Natural killer cell treated with Interleukin-12 subunit alpha and Interleukin-12 subunit beta and Interleukin-15 and Interleukin-18, amount 100 ng/mL, for 72 hours (primary cell): Measurements from ENCODE around the gene TMEM250. TPM values are rescaled to one million over a fixed set of nuclear protein-coding genes. Genes with fewer than 3 reads are reported as not detected.
"Not testable (repeated sequence)": the region's sequence is repeated elsewhere in the genome, so short reads cannot be mapped to it uniquely, and the experiment has no call there.

Experiments used
- ATAC-seq, 2 donors: fragments of 150-1000 bp; cut with Tn5 transposase in 1 of 2; sonication (Bioruptor Pico), chemical (Tn5 transposase) in 1 of 2; 2 replicates each; pipeline ENCODE4 v1.10.0; 2021
- DNase-seq: peaks from one replicate; pipeline ENCODE4 v3.0.0; 2022; ENCODE audit warnings: low spot score
- H3K27ac Mint-ChIP-seq, 2 donors: 1 replicate in 1 of 2; 2 replicates in 1 of 2; pipeline ENCODE4 v1.8.0; 2022; ENCODE audit warnings: mixed read lengths in 2 of 2, mild to moderate bottlenecking in 1 of 2, moderate library complexity in 1 of 2
- H3K27me3 Mint-ChIP-seq, 2 donors: 1 replicate in 1 of 2; 2 replicates in 1 of 2; pipeline ENCODE4 v1.8.0; 2022; ENCODE audit warnings: mixed read lengths in 2 of 2
- H3K36me3 Mint-ChIP-seq: one replicate; pipeline ENCODE4 v1.8.0; 2022; ENCODE audit warnings: mixed read lengths
- H3K4me1 Mint-ChIP-seq, 2 donors: 1 replicate in 1 of 2; 2 replicates in 1 of 2; pipeline ENCODE4 v1.8.0; 2022; ENCODE audit warnings: low read depth in 2 of 2, mixed read lengths in 2 of 2, mild to moderate bottlenecking in 1 of 2
- H3K4me3 Mint-ChIP-seq: one replicate; pipeline ENCODE4 v1.8.0; 2022; ENCODE audit warnings: mixed read lengths
- H3K9me3 Mint-ChIP-seq: 2 replicates; pipeline ENCODE4 v1.8.0; 2022; ENCODE audit warnings: mixed read lengths
- total RNA-seq, 2 donors: library from RNA; stranded (reverse); gene quantifications; one replicate each; pipeline ENCODE4 v1.2.3, GENCODE V29; 2022

TMEM250 gene
- total RNA-seq, 2 donors from 2014 or later = 29.1 to 42.3 TPM

- H3K4me3 Mint-ChIP-seq = no peak overlapping the region
- H3K9me3 Mint-ChIP-seq = no peaks in the 10 kb centered on the region
- ATAC-seq (peak; percentile 17 to 37), DNase-seq (no peak)
- H3K4me1 Mint-ChIP-seq = no peaks in the 10 kb centered on the region
- no peak overlapping the region for H3K27ac Mint-ChIP-seq
- peaks cover 0 to 6% of the 10 kb centered on the region in 2 donors for H3K27me3 Mint-ChIP-seq
- H3K36me3 Mint-ChIP-seq = no peaks in the 10 kb centered on the region
Measured at GRCh38 chr9:136151848-136152542, 33.3 kb upstream of the TMEM250 start.

- Mint-ChIP-seq H3K4me3 (no peak overlapping the region), H3K36me3 (no peaks in the 10 kb centered on the region), H3K4me1 (no peaks in the 10 kb centered on the region), H3K27me3 (peaks cover 0 to 8% of the 10 kb centered on the region in 2 donors), H3K9me3 (no peaks in the 10 kb centered on the region), H3K27ac (no peak overlapping the region)
- no peak for DNase-seq
- ATAC-seq = no peak
Measured at GRCh38 chr9:136151214-136151804, 32.6 kb upstream of the TMEM250 start.

- H3K27ac Mint-ChIP-seq, H3K4me3 Mint-ChIP-seq: not testable (repeated sequence)
Measured at GRCh38 chr9:136150664-136151213, 32.1 kb upstream of the TMEM250 start.

GRCh38 chr9:136149853-136150252, 31.2 kb upstream of the TMEM250 start:
- H3K4me3 Mint-ChIP-seq = no peak overlapping the region
- H3K27me3 Mint-ChIP-seq = peaks cover 0 to 3% of the 10 kb centered on the region in 2 donors
- no peak overlapping the region for H3K27ac Mint-ChIP-seq
- no peaks in the 10 kb centered on the region for H3K4me1 Mint-ChIP-seq
- no peaks in the 10 kb centered on the region for H3K9me3 Mint-ChIP-seq
- DNase-seq (no peak), ATAC-seq (no peak)
- no peaks in the 10 kb centered on the region for H3K36me3 Mint-ChIP-seq

More at GRCh38 chr9:136150664-136151213, 32.1 kb upstream of the TMEM250 start:
- not testable (repeated sequence) for ATAC-seq, DNase-seq, H3K36me3 Mint-ChIP-seq, H3K27me3 Mint-ChIP-seq, H3K9me3 Mint-ChIP-seq, H3K4me1 Mint-ChIP-seq

GRCh38 chr9:136149337-136149736, 30.7 kb upstream of the TMEM250 start:
- H3K4me1 Mint-ChIP-seq = no peaks in the 10 kb centered on the region
- ATAC-seq (no peak), DNase-seq (no peak)
- H3K36me3 Mint-ChIP-seq = no peaks in the 10 kb centered on the region
- H3K9me3 Mint-ChIP-seq = no peaks in the 10 kb centered on the region
- H3K4me3 Mint-ChIP-seq = no peak overlapping the region
- no peak overlapping the region for H3K27ac Mint-ChIP-seq
- peaks cover 0 to 3% of the 10 kb centered on the region in 2 donors for H3K27me3 Mint-ChIP-seq

GRCh38 chr9:136148766-136149165, 30.1 kb upstream of the TMEM250 start:
- Mint-ChIP-seq H3K27ac (no peak overlapping the region), H3K9me3 (no peaks in the 10 kb centered on the region), H3K36me3 (no peaks in the 10 kb centered on the region), H3K4me1 (no peaks in the 10 kb centered on the region), H3K27me3 (peaks cover 0 to 3% of the 10 kb centered on the region in 2 donors), H3K4me3 (no peak overlapping the region)
- DNase-seq (no peak), ATAC-seq (no peak)

- Mint-ChIP-seq H3K36me3 (no peaks in the 10 kb centered on the region), H3K4me1 (no peaks in the 10 kb centered on the region), H3K9me3 (no peaks in the 10 kb centered on the region), H3K27me3 (peaks cover 0 to 3% of the 10 kb centered on the region in 2 donors), H3K27ac (no peak overlapping the region), H3K4me3 (no peak overlapping the region)
- DNase-seq (no peak), ATAC-seq (no peak)
Measured at GRCh38 chr9:136147890-136148714, 29.4 kb upstream of the TMEM250 start.

- DNase-seq (no peak), ATAC-seq (no peak)
- Mint-ChIP-seq H3K9me3 (no peaks in the 10 kb centered on the region), H3K27ac (no peak overlapping the region), H3K4me1 (no peaks in the 10 kb centered on the region), H3K4me3 (no peak overlapping the region), H3K36me3 (no peaks in the 10 kb centered on the region), H3K27me3 (peaks cover 0 to 3% of the 10 kb centered on the region in 2 donors)
Measured at GRCh38 chr9:136147038-136147889, 28.6 kb upstream of the TMEM250 start.

GRCh38 chr9:136146126-136147037, 27.7 kb upstream of the TMEM250 start:
- Mint-ChIP-seq H3K27me3 (peaks cover 0 to 3% of the 10 kb centered on the region in 2 donors), H3K4me1 (no peaks in the 10 kb centered on the region), H3K36me3 (no peaks in the 10 kb centered on the region), H3K9me3 (no peaks in the 10 kb centered on the region), H3K27ac (no peak overlapping the region), H3K4me3 (no peak overlapping the region)
- DNase-seq = no peak
- no peak for ATAC-seq

- no peaks in the 10 kb centered on the region for H3K36me3 Mint-ChIP-seq
- ATAC-seq = no peak
- H3K27ac Mint-ChIP-seq = no peak overlapping the region
- no peaks in the 10 kb centered on the region for H3K9me3 Mint-ChIP-seq
- H3K4me3 Mint-ChIP-seq = no peak overlapping the region
- peaks cover 0 to 3% of the 10 kb centered on the region in 2 donors for H3K27me3 Mint-ChIP-seq
- no peak for DNase-seq
- no peaks in the 10 kb centered on the region for H3K4me1 Mint-ChIP-seq
Measured at GRCh38 chr9:136145580-136145979, 26.9 kb upstream of the TMEM250 start.

- no peak overlapping the region for H3K27ac Mint-ChIP-seq
- peaks cover 0 to 3% of the 10 kb centered on the region in 2 donors for H3K27me3 Mint-ChIP-seq
- DNase-seq = no peak
- no peak for ATAC-seq
- no peak overlapping the region for H3K4me3 Mint-ChIP-seq
- H3K4me1 Mint-ChIP-seq = no peaks in the 10 kb centered on the region
- no peaks in the 10 kb centered on the region for H3K9me3 Mint-ChIP-seq
- no peaks in the 10 kb centered on the region for H3K36me3 Mint-ChIP-seq
Measured at GRCh38 chr9:136144450-136144849, 25.8 kb upstream of the TMEM250 start.

GRCh38 chr9:136143215-136144001, 24.7 kb upstream of the TMEM250 start:
- no peak overlapping the region for H3K27ac Mint-ChIP-seq
- ATAC-seq (no peak), DNase-seq (no peak)
- H3K4me1 Mint-ChIP-seq = no peaks in the 10 kb centered on the region
- H3K36me3 Mint-ChIP-seq = no peaks in the 10 kb centered on the region
- H3K9me3 Mint-ChIP-seq = no peaks in the 10 kb centered on the region
- H3K4me3 Mint-ChIP-seq = no peak overlapping the region
- peaks cover 0 to 3% of the 10 kb centered on the region in 2 donors for H3K27me3 Mint-ChIP-seq
